Stimulated activated CD4-positive, alpha-beta T cell treated with anti-CD3 and anti-CD28 coated beads, Interleukin-2, amount 100 ng/mL, for 48 hours (primary cell): ENCODE measurements around the gene SUN5.
"Not testable (repeated sequence)": the region's sequence is repeated elsewhere in the genome, so short reads cannot be mapped to it uniquely, and the experiment has no call there.

Source experiments
- DNase-seq, 2 donors: peaks; one replicate each; pipeline ENCODE4 v3.0.0-alpha.2; 2020

Gene SUN5

DNA sequence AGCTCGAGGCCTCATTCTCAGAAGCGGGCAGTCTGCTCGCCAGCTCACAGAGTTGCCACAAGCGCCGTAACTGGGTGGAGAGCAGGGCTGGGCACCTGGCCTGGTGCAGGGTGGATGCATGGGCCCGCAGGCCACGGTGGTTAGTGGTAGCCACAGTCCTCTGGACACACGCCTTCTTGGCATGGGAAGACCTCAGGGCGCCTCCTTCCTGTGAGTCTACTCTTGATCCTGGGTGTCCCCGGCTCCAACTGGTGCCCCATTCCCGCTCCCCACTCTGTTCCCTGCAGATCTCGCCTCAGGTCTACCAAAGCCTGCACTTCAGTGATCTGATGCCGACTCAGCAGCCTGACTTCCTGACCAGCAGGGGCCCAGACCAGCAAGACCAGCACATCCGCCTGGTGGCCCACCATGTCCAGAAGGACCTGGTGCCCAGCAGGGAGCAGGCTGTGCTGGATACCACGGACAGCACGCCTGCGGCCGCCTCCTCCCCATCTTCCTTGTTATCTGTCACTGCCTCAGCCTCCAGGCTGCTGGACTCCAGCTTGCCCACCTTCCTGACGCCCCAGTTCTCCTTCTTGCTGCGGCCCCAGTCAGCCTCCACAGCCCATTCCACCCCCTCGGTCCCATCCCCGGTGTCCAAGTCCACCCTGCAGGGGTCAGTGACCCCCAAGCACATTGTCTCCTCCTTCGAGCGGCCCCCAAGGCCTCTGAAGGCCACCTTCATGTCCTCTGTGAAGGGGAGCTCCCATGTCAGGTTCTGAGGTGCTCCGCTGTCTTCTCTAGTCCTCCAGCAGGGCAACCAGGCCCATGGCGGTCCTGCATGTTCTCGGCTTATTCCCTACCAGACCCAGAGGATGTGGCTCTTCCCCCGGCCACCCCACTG is 43.1 kb downstream of the SUN5 start:
- no peak for DNase-seq

DNA sequence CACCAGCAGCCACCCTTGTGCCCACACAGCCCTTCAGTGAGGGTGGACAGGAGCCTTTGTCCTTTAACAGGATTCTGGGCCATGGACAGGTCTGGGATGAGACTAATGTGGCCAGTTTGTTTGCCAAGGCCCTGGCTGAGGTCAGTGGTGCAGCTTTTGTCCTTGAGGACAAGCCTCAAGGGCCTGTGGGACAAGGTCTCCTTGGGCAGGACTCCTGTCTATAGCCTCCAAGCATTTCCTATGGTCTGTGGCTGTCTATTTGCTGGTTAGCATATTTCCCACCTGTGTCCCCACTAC is 44.1 kb downstream of the SUN5 start:
- no peak for DNase-seq

DNA sequence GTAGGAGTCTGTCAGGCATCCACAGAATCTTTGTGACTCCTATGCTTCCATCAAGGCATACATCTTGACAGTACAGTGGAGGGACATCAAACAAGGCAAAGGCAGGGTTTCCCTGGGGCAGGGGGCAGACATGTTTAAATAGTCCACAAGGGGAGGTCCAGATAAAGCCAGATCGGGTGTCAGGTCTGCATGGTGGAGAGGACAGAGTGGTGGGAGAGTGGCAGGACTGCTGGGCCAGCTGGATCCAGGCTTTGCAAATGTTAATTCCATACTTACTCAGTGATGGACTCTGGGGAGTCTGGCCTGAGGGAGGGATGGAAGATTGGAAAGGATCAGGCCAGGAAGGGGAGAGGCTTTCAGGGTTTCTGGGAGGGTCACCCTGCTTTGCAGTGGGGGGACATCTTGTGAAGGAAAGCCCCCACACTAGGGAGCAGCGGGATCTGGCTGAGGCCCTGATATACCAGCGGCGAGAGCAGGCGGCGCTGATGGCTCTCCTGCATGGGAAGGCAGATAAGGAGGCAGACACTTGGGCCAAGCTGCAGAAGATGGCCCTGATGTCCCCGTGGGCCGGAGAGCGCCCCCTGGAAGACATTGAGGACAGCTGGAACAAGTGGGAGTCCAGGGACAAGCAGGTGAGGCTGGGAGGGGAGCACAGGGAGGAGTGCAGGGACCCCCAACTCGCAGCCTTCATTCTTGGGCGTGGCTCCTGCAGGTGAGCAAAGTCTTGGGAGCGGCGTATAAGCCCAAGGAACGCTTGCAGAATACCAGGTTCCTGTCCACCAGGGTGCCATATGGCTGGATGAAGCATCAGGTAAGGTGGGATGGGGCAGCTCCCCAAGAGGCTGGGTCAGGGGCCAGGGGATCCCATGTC is 44.6 kb downstream of the SUN5 start:
- DNase-seq: no peak

DNA sequence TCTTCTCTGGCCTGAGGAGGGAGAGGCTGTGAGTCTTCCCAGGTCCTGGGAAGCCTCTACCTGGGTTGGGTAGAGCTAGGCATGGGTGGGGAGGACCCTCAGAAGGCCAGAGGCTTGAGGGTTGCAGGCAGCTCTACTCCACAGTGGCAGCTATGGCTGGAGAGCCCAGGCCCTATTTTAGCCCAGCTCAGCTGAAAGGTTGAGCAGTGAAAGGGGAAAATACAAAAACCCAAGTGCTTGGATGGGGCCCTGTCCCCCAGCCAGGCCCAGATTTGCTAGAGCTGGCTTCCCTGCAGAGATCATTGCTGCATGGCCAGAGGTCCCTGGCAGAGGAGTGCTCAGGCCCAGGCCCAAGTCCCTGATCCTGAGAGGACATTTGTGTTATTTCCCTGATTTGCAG is 45.7 kb downstream of the SUN5 start:
- DNase-seq: no peak

DNA sequence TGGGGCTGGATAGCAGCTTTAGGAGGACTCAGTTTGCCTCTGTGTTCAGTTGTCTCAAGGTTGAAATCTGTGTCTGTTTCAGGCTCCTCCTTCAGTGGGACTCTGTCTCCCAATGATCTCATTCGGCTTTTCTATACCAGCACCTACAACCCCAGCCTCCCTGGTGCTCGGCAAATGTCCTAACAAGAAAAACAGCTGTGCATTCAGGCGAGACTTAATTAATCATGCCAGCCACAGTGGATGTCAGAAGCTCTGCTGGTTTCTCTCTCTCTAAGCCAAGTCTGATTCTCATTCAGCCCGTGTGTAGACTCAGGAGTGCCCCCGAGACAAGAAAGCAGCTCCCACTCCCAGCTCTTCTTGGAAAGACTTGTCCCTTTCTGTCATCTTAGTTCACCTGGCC is 46.8 kb downstream of the SUN5 start:
- no peak for DNase-seq

DNA sequence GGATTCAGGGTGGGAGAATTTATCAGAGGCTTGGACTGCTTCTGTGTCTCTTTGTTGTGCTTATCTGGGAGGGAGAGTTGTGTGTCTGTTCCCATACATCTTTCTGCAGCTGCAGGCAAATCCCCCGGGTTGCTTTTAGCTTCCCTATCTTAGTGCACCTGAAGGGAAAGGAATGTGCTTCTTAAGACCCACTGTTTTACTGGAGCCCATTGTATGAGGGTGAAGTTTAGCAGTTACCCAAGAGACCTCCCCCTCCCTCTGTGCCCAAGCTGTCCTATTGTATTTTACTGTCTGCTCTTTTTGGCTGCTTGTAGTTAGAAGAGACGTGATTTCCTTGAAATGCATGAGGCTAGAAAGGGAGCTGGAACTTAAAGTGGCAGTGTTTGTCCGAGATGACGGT is 53.7 kb downstream of the SUN5 start:
- not testable (repeated sequence) for DNase-seq

DNA sequence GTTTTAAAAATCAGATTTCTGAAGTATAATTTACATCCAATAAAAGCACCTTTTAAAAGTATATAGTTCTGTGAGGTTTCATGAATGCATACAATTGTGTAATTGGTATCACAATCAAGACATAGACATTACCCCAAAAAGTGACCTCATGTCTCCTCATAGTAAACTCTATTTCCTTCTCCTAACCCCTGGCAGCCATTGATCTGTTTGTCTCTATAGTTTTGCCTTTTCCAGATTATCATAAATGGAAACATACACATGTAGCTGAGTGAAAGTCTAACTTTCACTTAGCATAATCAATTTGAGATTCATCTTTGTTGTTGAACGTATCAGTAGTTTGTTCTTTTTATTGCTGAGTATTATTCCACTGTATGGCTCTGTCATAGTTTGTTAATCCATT is 57.6 kb downstream of the SUN5 start:
- DNase-seq: no peak

DNA sequence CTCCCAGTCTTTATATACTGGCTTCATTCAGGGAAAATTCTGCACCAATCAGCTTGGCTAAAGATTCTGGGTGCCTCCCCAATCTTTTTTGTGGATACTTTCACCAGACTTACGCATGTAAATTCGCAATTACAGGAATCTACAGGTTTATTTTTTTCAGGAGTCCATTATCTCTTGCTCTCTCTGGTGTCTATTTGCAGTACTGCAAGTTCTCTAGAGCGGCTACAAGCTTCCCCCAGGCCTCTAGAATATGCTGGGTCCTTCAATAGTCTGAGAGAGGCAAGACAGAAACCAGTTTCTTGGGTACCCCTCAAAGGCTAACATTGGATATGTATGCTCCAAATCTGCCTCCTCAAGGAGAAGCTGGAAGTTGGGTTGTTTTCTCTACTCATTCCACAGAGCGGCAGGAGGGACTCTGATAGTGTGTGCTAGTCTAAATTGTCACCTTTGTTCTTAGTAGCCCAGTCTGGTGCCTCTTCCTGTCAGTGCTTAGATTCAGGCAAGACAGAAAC is 58.5 kb downstream of the SUN5 start:
- DNase-seq: no peak

DNA sequence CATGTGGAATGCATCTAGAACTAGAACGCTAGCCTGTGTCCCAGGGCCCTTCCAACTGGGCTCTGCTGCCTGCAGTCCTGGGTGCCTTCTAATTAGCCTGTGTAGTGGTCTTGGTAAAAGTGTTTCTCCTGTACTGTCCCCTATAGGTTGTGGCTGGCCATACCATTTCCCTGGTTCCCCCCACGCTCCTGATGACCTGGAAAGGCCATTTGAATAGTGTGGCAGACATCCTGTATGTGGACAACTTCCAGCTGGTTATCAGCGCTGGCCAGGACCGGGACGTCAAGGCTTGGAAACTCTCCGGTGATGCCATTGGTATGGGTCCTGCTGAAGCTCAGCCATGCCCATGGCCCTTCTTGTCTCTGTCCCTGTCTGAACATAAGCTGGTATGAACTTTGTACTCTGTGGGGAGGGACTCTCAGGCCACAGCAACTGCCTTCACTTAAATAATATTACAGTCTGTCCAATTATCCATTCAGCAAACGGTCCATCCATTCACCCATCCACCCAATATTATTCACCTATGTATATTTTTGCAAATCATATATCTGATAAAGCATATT is 60.7 kb downstream of the SUN5 start:
- DNase-seq: no peak

DNA sequence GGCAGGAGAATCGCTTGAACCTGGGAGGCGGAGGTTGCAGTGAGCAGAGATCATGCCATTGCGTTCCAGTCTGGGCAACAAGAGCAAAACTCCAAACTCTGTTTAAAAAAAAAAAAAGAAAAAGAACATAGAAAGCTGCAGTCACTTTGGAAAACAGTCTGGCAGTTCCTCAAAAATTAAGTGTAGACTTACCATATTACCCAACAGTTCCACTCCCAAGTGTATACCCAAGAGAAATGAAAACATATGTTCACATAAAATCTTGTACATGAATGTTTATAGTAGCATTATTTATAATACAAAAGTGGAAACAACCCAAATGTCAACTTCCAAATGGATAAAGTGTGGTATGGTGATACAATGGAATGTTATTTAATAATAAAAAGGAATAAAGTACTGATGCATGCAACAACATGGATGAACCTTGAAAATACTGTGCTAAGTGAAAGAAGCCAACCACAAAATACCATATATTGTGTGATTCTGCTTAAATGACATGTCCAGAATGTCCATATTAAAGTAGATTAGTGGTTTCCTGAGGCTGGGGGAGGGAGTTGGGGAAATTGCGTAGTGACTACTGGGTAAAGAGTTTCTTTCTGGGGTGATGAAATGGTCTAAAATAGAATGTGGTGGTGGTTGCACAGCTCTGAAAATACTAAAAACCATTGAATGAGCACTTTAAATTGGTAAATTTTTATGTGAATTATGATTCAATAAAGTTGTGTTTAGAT is 62.9 kb downstream of the SUN5 start:
- no peak for DNase-seq

DNA sequence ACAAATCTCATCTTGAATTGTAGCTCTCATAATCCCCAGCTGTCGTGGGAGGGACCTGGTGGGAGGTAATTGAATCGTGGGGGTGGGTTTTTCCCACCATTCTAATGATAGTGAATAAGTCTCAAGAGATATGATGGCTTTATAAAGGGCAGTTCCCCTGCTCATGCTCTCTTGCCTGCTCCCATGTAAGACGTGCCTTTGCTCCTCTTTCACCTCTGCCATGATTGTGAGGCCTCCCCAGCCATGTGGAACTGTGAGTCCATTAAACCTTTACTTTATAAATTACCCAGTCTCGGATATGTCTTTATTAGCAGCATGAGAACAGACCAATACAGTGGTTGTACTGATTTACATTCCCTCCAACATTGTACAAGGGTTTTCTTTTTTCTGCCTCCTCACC is 69.7 kb downstream of the SUN5 start:
- no peak for DNase-seq
